BJ (cell line): ENCODE results near the gene MCOLN1. TPM values are rescaled to one million over a fixed set of nuclear protein-coding genes. Genes with fewer than 3 reads are reported as not detected.

Experiments
- CTCF ChIA-PET: fragments of 350-600 bp; formaldehyde crosslinking; extraction: SDS; loops from one replicate; lab custom pipeline; 2021; ENCODE audit warnings: antibody characterized with exemption, inconsistent platforms; lab: Yijun Ruan, JAX
- POLR2A ChIA-PET: fragments of 300-600 bp; sonication (Branson Sonifier 250); formaldehyde crosslinking; extraction: SDS; loops from one replicate; lab custom pipeline; 2021; ENCODE audit warnings: antibody characterized with exemption; lab: Charles Lee
- DNase-seq: peaks from one replicate; pipeline ENCODE4 v3.0.0-alpha.2; 2011; ENCODE audit warnings: low read depth
- H3K27me3 ChIP-seq: 2 replicates; pipeline ENCODE4 v1.6.0; 2011; ENCODE audit warnings: low read length; ENCODE audit not compliant: control insufficient read depth, insufficient read depth
- H3K36me3 ChIP-seq: 2 replicates; pipeline ENCODE4 v1.5.1; 2011; ENCODE audit warnings: low read length; ENCODE audit not compliant: control insufficient read depth, insufficient read depth
- H3K4me3 ChIP-seq: 2 replicates; pipeline ENCODE4 v1.5.1; 2011; ENCODE audit warnings: low read depth, mild to moderate bottlenecking, control low read depth, low read length
- polyA minus RNA-seq: library from RNA; depleted of rRNA, polyadenylated mRNA; stranded (reverse); fragments of >200 nt; gene quantifications from 2 replicates; pipeline ENCODE4 v1.2.3, GENCODE V29; 2011; rRNA and poly(A)+ RNA removed
- polyA plus RNA-seq: library from polyadenylated mRNA; depleted of rRNA; stranded (reverse); fragments of >200 nt; gene quantifications from 2 replicates; pipeline ENCODE4 v1.2.3, GENCODE V29; 2011; rRNA removed
- TF ChIP-seq, protein P1 (sequence below): IDR thresholded peaks from 2 replicates; pipeline ENCODE4 v1.5.1; 2011; ENCODE audit warnings: low read depth, mild to moderate bottlenecking, control low read depth, inconsistent platforms, low read length, moderate library complexity; ENCODE audit not compliant: insufficient read depth

Gene MCOLN1
- 24.6 and 50.6 TPM in 2 replicates for polyA plus RNA-seq
- 29.6 and 32.6 TPM in 2 replicates for polyA minus RNA-seq

DNA sequence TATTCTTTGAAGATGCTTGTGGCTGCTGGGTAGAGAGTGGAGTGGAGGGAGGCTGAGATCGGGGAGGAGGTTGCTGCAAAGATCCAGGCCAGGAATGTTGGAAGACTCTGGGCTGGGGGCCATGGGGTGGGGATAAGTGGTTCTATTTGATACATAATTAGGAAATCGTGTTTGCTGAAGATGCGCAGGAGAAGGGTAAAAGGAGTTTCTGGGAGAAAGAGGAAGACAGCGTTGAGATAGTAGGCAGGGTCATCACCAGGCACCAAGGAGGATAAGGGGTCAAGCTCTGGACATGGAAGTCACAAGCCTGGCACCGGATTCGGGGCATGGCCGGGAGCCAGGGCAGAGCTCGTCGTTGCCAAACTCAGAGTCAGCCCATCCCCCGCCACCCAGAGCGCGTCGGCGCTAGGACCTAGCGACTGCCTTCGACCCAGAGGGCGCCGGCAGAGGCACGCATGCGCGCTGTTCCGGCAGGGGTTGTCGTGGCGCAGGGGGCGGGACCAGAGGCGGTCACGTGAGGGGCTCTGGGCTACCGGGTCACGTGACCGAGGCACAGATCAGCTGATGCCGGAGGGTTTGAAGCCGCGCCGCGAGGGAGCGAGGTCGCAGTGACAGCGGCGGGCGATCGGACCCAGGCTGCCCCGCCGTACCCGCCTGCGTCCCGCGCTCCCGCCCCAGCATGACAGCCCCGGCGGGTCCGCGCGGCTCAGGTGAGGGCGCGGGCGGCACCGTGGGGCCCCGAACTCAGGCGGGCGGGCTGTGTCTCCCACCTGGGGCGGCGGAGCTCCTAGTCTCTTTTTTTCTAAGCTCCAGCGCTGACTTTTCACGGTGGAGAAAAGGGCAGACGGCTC lies at the start of gene MCOLN1:
Gene MCOLN1 (plus strand): TSS at position 553 of the 851 bp plus-strand sequence. CDS start 127 bp downstream, at position 680.
- CTCF ChIA-PET, result interaction anchor here (0.6 to 3.0 kb wide), 4 partner anchors 11 to 168 kb away, joined by 3 to 12 read pairs (median 6); partner anchors contain the start of gene PNPLA6
- POLR2A ChIA-PET, result interaction anchor here (0.6 kb wide), 1 partner anchor 423 kb away, joined by 3 read pairs; no protein-coding TSS in a partner anchor
- peak; percentile 61 for DNase-seq

DNA sequence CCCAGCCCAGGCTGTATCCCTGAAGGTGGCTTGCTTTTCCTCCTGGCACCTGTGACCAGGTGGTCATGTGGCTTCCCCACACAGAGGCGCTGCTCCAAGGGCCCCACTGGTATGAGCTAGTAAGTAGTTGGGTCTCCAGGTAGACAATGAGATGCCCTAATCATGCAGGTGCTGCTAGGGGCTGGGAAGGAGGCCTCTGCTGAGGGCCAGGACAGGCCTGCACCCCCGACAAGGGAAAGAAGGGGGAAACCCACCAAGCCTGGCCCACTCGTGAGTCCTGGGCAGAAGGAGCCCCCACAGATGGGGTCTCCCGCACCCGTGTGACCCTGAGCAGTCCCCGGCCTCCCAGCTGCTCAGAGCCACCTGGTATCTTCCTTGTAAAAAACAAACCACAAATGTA lies 46.8 kb upstream of the MCOLN1 start:
- POLR2A ChIA-PET, result no interaction called here
- TF ChIP-seq, protein P1, sequence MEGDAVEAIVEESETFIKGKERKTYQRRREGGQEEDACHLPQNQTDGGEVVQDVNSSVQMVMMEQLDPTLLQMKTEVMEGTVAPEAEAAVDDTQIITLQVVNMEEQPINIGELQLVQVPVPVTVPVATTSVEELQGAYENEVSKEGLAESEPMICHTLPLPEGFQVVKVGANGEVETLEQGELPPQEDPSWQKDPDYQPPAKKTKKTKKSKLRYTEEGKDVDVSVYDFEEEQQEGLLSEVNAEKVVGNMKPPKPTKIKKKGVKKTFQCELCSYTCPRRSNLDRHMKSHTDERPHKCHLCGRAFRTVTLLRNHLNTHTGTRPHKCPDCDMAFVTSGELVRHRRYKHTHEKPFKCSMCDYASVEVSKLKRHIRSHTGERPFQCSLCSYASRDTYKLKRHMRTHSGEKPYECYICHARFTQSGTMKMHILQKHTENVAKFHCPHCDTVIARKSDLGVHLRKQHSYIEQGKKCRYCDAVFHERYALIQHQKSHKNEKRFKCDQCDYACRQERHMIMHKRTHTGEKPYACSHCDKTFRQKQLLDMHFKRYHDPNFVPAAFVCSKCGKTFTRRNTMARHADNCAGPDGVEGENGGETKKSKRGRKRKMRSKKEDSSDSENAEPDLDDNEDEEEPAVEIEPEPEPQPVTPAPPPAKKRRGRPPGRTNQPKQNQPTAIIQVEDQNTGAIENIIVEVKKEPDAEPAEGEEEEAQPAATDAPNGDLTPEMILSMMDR, result no peak
- Histone ChIP-seq H3K4me3 (no peak overlapping the region), H3K36me3 (peaks cover 5% of the 10 kb centered on the region; the same call in 1 of the 2 replicates), H3K27me3 (no peaks in the 10 kb centered on the region)
- CTCF ChIA-PET, result no interaction called here
- no peak for DNase-seq

More for the DNA sequence above, at the start of gene MCOLN1:
- TF ChIP-seq, protein P1, result no peak
- peak within 1 kb of the TSS; percentile 70 for H3K4me3 ChIP-seq
- H3K27me3 ChIP-seq, result no peaks in the 10 kb centered on the region
- H3K36me3 ChIP-seq, result peaks cover 11% of the 10 kb centered on the region

- H3K4me3 ChIP-seq, result no peak overlapping the region
- POLR2A ChIA-PET, result no interaction called here
- peaks cover 3% of the 10 kb centered on the region; the same call in 1 of the 2 replicates for H3K36me3 ChIP-seq
- no peak for DNase-seq
- TF ChIP-seq, protein P1, result no peak
- H3K27me3 ChIP-seq, result no peaks in the 10 kb centered on the region
- CTCF ChIA-PET, result no interaction called here
Observed at GRCh38 chr19:7476241-7476640, 46.2 kb upstream of the MCOLN1 start.

- Histone ChIP-seq H3K36me3 (peaks cover 1% of the 10 kb centered on the region; the same call in 1 of the 2 replicates), H3K27me3 (no peaks in the 10 kb centered on the region), H3K4me3 (no peak overlapping the region)
- CTCF ChIA-PET, result no interaction called here
- TF ChIP-seq, protein P1, result no peak
- POLR2A ChIA-PET, result no interaction called here
- no peak for DNase-seq
Observed at GRCh38 chr19:7476777-7477494, 45.5 kb upstream of the MCOLN1 start.

DNA sequence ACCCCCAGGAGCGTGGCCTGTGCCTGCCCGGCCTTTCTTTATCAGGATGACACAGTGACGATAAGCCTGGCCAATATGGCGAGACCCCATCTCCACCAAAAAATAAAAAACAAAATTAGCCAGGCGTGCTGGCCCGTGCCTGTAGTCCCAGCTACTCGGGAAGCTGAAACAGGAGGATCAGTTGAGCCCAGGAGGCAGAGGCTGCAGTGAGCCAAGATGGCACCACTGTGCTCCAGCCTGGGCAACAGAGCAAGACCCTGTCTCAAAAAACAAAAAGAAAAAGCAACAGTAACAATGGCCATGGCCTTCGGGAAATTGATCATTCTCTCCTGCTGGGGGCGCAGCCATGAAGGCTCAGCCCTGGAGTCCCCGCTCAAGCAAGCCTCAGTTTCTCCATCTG lies 44.7 kb upstream of the MCOLN1 start:
- Histone ChIP-seq H3K27me3 (no peaks in the 10 kb centered on the region), H3K36me3 (no peaks in the 10 kb centered on the region; the same call in 1 of the 2 replicates), H3K4me3 (no peak overlapping the region)
- no peak for DNase-seq
- TF ChIP-seq, protein P1, result no peak
- ChIA-PET POLR2A (no interaction called here), CTCF (no interaction called here)
